ENCODE measurements around the gene RNF126.

DNA sequence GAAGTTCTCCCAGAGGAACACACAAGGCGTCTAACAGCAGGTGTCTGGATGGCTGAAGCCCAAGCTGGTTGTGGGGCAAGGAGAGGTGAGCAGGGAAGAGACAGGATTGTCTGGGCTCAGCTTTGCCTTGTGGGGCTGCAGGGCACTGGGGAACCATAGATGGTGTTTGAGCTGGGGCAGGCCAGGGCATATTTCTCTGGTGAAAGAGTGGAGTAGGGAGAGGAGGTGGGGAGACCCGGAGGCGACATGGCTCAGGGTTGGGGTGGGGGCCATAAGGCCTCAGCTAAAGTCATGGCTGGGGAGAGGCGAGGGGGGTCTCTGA lies 40.3 kb upstream of the RNF126 start:
- TF ChIP-seq, protein P1, sequence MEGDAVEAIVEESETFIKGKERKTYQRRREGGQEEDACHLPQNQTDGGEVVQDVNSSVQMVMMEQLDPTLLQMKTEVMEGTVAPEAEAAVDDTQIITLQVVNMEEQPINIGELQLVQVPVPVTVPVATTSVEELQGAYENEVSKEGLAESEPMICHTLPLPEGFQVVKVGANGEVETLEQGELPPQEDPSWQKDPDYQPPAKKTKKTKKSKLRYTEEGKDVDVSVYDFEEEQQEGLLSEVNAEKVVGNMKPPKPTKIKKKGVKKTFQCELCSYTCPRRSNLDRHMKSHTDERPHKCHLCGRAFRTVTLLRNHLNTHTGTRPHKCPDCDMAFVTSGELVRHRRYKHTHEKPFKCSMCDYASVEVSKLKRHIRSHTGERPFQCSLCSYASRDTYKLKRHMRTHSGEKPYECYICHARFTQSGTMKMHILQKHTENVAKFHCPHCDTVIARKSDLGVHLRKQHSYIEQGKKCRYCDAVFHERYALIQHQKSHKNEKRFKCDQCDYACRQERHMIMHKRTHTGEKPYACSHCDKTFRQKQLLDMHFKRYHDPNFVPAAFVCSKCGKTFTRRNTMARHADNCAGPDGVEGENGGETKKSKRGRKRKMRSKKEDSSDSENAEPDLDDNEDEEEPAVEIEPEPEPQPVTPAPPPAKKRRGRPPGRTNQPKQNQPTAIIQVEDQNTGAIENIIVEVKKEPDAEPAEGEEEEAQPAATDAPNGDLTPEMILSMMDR (conservative IDR thresholded peaks at IDR 0.05; ENCODE audit: low read depth in 2 of 2): no peak
- TF ChIP-seq EZH2phosphoT487 (IDR thresholded peaks at IDR 0.05; ENCODE audit: unreplicated experiment) (no peak), POLR2AphosphoS5 (IDR thresholded peaks at IDR 0.05; ENCODE audit: low read depth) (no peak; the same call in 1 of the 2 replicates), EZH2 (IDR thresholded peaks at IDR 0.05; ENCODE audit: low read depth, unreplicated experiment) (no peak), NANOG (IDR thresholded peaks at IDR 0.05; ENCODE audit: borderline replicate concordance) (no peak), CREB1 (CRISPR knock-in tag; IDR thresholded peaks at IDR 0.05; ENCODE audit: low read depth) (no peak), JUNB (IDR thresholded peaks at IDR 0.05; ENCODE audit: unreplicated experiment) (no peak)
- TF ChIP-seq, protein P2, sequence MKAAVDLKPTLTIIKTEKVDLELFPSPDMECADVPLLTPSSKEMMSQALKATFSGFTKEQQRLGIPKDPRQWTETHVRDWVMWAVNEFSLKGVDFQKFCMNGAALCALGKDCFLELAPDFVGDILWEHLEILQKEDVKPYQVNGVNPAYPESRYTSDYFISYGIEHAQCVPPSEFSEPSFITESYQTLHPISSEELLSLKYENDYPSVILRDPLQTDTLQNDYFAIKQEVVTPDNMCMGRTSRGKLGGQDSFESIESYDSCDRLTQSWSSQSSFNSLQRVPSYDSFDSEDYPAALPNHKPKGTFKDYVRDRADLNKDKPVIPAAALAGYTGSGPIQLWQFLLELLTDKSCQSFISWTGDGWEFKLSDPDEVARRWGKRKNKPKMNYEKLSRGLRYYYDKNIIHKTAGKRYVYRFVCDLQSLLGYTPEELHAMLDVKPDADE (IDR thresholded peaks at IDR 0.05): no peak
- TF ChIP-seq, protein P3, sequence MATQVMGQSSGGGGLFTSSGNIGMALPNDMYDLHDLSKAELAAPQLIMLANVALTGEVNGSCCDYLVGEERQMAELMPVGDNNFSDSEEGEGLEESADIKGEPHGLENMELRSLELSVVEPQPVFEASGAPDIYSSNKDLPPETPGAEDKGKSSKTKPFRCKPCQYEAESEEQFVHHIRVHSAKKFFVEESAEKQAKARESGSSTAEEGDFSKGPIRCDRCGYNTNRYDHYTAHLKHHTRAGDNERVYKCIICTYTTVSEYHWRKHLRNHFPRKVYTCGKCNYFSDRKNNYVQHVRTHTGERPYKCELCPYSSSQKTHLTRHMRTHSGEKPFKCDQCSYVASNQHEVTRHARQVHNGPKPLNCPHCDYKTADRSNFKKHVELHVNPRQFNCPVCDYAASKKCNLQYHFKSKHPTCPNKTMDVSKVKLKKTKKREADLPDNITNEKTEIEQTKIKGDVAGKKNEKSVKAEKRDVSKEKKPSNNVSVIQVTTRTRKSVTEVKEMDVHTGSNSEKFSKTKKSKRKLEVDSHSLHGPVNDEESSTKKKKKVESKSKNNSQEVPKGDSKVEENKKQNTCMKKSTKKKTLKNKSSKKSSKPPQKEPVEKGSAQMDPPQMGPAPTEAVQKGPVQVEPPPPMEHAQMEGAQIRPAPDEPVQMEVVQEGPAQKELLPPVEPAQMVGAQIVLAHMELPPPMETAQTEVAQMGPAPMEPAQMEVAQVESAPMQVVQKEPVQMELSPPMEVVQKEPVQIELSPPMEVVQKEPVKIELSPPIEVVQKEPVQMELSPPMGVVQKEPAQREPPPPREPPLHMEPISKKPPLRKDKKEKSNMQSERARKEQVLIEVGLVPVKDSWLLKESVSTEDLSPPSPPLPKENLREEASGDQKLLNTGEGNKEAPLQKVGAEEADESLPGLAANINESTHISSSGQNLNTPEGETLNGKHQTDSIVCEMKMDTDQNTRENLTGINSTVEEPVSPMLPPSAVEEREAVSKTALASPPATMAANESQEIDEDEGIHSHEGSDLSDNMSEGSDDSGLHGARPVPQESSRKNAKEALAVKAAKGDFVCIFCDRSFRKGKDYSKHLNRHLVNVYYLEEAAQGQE (IDR thresholded peaks at IDR 0.05; ENCODE audit: unreplicated experiment): no peak
